GM18511 (cell line): ENCODE measurements around the gene OBP2A.
"Not testable (repeated sequence)": the region's sequence is repeated elsewhere in the genome, so short reads cannot be mapped to it uniquely, and the experiment has no call there.

Experiments used
- ATAC-seq: cut with Tn5 transposase; IDR thresholded peaks from one replicate; pipeline ENCODE4 v1.9.1; 2021; ENCODE audit warnings: mild to moderate bottlenecking, moderate library complexity; ENCODE audit not compliant: unreplicated experiment

The OBP2A gene, protein sequence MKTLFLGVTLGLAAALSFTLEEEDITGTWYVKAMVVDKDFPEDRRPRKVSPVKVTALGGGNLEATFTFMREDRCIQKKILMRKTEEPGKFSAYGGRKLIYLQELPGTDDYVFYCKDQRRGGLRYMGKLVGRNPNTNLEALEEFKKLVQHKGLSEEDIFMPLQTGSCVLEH

DNA sequence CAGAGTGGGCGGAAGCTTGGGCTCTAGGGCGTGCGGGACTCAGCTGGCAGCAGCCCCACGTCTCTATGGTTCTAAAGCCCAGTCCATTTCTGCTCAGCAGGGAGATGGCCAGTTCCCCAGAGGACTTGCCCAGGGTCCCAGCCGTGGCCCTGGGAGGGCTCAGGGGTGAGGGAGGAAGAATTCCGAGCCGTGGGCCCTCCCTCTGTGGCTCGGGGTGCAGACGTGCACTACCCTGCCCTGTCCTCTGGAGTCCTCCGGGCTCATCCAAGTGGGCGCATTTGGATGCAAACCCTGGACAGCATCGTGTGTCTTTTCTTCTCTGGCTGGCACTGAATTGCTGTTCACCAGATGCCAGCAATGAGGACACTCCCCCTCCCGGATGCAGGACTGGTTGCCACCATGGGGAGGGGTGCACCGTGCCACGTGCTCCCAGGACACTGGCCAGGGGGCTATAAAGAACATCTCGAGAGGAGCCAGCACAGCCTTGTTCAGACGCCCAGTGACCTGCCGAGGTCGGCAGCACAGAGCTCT lies at the start of gene OBP2A:
Gene OBP2A (plus strand): TSS at position 481 of the 531 bp plus-strand sequence. CDS start 55 bp downstream, outside the sequence.
- ATAC-seq, result not testable (repeated sequence)

DNA sequence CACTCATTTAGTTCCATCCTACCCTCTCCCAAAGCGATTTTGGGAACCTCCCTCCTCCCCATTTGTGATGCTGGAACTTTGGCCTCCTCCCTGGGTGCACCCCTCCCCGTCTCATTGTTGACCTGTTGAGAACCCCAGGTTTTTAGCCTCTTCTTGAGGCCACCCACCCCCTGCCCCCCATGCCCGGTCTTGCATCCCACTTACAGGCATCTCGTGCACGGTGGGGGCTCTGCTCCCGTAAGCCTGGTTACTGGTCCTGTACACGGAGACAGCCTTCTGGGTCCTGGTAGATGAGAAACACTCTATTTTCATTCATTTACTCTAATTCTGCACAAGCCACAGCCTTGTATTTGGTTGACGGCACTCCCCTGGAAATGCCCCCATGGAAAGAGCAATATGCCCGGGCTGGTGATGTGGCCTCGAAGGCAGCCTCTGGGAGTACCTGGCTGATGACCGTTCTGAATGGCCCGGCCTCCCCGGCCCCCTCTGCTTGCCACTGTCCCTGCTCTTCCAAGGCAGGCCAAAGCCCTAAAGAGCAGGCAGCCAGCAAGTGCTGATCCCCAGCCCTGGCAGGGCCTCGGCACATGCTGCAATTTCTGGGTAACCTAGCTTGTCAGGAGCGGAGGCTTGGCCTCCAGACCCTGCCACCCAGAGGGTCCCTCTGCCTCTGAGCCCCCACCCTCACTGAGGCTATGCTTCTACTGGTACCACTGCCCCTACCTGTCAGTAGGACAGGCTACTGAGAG lies 47.4 kb upstream of the OBP2A start:
- no peak for ATAC-seq

DNA sequence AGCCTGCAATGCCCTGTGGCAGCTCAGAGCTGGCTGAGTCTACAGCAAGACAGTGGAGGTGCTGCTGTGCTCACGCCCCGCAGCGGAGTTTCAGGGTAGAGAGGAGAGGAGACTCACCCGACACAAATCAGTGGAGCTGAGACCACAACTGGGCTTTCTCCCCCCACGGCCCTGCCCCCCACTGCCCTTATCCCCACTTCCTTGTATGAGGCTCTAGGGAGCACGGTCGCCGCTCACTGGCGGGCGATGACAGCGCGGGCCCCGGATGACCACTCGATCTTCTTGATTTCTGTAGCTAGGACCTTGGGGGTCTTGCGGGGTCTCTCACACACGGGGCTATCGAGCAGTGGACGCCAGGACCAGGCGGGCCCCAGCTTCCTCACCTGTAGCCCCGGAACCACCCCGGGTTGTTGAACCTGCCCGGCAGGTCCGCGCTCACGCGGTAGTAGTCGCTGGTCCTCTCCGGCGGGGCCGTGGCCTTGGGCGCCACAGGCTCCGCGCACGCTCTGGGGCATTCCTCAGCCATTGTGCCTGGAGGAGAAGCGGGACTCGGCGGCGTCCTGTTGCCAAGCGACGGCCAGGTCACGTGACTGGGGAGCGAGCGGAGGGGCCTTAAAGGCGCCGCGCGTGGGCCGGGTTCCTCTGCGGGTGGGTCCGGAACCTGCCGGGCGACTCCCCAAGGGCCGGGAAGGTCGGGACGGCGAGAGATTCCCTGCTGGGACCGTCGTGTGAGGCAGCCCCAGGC lies 46.4 kb upstream of the OBP2A start:
- ATAC-seq, result peak; percentile 64

DNA sequence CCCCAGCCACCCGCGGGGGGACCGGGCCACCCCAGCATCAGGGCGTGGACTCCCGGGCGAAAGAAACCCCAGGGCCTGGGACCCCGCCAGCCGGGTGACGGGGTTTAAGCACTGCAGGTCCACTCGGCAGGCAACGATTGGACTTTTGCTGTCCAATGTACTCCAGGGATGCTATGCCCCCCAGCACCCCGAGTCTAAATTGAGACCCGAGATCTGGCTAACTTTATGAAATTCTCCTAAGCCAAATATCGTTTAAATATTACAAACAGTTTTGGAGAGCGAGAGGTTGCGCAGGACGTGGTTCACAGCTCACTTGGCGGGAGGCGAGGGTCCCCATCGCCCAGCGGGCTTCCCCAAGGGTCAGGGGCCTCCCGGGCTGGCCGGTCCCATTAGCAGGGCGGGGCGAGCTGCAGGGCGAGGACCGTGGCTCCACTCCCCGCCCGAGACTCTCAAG lies 45.8 kb upstream of the OBP2A start:
- ATAC-seq, result peak; percentile 15

DNA sequence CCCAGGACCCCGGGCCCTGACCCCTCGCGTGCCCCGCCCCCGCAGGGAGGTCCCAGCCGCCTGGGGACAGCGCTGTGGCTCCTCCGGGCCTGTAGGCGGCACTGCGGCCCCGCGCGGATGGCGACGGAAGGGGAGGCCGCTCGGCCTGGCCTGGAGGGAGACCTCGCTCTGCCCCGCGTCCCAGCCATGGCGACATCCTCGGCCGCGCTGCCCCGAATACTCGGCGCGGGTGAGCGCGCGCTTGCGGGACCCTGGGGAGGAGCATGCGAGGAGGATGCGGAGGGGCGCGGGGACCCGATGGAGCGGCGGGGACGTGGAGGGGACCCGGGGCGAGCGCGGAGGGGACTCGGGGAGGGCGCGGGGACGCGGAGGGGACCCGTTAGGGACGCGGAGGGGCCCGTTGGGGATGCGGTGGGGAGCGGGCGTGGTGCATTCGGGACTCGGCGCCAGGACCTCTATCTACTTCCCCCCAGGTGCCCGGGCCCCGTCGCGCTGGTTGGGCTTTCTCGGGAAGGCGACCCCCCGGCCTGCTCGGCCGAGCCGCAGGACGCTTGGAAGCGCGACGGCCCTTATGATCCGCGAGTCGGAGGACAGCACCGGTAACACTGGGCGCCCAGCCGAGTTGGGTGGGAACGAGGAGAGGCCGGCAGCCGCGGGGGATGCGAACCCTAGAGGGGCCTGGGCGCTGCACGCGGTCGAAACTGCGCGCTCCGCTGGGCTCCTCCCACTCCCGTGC lies 45.2 kb upstream of the OBP2A start, which contains the start of gene MRPS2:
Gene MRPS2 (plus strand): TSS at position 158 of the 736 bp plus-strand sequence. CDS start 29 bp downstream, at position 187.
- ATAC-seq, result peak; percentile 87

DNA sequence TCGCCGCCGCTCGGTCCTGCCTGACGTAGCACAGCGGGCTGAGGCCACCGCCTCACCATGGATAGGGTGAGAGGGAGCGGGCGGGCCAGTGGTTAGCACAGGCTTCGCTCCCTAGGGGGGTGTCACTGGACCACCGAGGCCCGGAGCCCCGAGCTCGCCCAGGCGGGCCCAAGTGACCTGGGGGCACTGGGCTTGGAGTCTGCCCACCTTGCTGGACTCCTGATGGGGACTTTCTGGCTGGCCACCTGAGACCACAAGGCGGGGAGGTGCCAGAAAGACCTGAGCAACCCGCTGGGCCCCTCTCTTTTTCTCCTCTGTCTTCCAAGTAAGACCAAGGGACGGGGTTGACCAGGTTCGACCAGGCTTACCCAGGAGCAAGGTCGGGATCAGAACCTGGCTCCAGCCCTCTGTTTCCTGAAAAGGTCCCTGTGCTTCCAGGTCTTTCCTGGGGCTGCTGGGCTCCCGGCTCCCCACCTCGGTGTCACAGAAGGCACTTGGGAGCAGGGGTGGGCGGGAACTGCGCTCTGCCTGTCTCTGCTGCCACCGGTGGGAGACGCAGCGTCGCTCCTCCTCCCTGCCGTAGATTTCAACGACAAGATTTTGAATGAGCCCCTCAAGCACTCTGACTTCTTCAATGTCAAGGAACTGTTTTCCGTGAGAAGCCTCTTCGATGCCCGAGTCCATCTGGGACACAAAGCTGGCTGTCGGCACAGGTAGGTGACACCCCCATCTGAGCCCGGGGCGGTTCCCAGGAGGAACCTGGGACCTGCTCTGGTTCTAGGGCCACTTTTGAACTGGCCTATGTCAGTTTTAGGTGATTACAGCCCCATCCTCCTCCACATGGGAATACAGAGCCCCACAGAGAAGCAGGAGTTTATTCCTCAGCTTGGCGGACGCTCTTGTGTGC lies 44.4 kb upstream of the OBP2A start:
- ATAC-seq, result no peak

DNA sequence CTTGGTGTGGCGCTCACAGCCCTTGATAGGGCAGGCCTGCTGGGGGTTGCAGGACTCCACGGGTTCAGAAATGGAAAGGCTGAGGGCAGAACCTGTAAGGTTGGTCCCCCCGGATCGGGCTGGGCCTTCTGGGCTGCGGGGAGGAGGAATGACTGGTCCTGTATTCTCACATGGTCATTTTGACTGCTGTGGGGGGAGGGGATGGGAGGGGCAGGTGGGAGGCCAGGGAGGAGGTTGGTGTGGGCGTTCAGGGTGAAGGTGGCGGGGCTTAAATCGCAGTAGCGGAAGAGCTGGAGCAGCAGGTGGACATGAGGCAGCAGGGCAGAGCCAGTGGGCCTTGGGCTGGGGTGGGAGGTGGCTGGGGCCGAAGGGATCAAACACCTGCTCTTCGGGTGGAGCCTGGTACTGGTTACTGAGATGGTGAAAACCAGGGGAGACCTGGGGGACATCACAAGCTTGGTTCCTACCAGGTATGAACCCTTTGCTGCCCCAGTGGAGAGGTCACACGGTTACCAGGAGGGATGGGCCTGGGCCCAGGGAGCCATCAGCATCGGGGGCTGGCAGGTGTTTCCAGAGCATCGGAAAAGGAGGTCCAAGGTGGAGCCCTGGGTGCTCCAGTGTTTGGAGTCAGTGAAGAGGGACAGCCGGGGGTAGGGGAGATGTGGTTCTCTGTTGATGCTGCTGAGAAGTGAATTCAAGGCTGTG lies 43.6 kb upstream of the OBP2A start:
- ATAC-seq, result no peak

DNA sequence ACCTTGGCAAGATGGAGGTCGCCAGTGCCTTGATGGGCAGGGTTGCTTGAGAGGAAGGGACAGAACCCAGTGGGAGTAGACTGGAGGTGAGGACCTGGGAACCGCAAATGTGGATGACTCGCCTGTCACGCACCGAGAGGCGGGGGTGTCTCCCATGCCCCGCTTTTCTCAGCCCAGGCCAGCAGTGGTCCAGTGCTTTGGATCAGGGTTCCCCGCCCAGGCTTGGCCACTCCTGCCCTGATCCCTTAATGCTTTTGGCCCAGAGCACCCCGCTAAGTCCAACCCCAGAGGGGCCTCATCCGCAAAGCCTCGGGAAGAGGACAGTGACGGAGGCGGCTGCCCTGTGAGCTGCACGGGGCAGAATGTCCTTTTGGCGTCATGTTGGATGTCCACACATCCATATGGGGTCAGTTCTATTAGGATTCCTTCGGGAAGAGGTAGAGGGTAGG lies 43.0 kb upstream of the OBP2A start:
- no peak for ATAC-seq

DNA sequence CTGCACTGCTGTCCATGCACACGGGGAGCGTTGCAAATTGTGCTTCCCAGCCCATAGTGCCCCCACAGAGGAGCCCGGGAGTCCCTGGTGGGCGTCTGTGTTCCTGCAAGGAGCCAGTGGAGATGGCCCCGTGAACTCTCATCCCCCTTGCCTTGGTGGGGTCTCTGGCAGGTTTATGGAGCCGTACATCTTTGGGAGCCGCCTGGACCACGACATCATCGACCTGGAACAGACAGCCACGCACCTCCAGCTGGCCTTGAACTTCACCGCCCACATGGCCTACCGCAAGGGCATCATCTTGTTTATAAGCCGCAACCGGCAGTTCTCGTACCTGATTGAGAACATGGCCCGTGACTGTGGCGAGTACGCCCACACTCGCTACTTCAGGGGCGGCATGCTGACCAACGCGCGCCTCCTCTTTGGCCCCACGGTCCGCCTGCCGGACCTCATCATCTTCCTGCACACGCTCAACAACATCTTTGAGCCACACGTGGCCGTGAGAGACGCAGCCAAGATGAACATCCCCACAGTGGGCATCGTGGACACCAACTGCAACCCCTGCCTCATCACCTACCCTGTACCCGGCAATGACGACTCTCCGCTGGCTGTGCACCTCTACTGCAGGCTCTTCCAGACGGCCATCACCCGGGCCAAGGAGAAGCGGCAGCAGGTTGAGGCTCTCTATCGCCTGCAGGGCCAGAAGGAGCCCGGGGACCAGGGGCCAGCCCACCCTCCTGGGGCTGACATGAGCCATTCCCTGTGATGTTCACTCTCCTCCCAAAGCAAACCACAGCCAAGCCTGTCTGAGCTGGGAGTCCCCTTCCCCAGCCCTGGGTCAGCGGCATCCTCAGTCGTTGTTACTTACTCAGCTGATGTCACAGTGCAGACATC lies 42.3 kb upstream of the OBP2A start:
- ATAC-seq, result no peak

DNA sequence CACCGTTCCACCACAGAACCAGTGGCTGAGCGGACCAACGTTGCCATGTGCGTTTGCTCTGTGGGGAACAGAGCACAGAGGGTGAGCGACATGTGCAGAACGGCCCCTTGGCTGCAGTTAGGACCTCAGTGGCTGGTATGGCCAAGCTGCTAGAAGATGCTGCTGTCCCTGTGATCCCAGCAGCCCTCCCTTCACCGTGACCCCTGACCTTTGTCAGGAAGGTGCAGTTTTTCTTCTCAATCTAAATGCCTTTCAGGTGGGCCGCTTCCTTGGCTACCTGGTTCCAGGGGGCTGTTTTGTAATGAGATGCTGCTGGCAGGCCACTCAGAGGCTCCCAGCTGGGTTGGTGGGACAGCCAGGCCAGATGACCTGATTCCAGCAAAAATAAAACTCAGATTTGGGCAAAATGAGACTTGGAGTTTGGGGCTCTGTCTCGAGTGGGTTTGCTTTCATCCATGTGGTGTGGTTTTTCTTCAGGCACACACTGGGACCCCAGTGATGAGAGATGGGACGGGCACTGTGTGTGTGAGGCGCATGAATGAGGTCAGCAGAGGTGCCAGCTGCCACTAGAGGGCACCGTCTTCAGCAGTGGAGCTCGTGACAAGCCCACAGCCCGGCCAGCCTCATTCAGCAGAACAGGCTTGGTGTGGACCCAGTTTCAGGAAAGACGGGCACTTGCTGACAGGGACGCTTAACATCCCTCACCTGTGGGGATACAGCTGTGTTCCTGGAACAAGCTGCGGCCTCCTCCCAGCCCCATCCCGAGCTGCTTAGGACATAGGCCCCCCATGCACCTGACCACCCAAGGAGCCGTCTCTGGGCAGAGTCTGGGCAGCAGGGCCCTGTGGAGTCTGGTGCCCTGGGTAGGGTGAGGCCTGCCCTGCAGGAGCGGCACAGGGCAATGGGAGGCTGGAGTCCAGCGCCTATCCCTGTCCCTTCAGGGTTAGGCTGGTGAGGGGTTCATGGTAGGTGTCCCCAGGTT lies 41.4 kb upstream of the OBP2A start:
- ATAC-seq, result no peak

DNA sequence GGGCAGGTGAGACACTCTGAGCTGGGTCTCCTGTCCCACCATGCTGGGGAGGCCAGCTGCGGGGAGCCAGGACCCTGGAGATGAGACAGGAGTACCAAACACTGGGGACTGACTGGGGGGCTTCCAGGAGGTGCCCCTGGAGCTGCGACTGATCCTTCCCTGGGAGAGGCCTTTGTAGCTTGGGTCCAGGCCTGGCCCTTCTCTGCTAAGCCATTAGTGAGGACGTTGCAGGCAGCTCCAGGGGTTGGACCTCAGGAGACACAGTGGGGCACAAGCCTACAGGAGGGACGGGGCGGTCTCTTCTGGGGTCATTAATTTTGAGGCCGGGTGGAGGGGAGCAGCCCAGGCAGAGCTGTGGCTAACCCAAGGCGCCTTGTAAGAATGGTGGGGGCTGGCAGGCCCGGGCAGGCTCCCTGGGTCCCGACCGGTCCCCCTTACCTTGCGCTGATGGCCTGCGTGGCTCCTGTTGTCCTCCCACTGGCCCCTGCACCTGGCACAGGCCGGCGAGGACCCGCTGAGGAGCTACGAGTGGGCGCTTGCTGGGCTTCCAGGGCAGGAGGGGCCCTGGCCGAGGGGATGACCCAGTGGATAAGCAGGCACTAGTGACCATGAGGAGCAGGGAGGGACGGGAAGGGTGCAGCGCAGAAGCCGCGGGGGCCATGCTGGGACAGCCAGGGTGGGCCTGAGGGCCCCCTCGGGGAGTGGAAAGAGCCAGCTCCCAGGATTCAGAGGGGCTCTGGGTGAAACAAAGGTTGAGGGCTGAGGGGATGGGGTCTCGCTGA lies 40.3 kb upstream of the OBP2A start:
- ATAC-seq, result no peak

DNA sequence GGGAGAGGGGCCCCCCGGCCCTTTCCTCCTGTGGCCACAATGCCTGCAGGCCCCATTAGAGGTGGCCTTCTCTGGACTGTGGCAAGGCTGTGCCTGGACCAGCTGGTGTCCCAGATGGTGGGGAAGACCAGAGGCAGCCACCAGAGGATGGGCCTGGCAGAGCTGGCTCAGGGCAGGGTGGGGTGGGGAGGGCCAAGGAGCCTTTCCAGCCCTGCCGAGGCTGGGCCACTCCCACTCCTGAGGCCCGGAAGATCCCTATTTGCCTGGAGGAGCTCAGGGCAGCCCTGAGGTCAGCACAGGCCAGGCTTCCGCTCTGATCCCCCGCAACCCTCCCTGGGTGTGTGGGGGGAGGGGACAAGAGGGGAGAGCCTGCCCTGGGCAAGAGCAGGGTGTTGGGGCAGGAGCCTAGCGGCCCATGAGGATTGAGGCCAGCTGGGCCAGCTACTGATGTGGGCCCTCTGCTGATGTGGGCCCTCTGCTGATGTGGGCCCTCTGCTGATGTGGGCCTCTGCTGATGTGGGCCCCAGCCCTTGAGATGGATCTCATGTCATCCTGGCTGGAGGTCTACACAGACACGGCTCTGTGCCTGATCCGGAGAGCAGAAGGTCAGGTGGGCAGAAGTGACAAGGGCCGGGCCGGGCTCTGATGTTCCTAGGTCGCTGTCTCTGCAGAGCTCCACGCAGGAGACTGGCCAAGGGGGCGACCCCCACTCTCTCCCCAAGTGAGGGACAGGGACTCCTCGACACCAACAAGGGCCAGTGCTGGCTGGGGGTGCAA lies 39.4 kb upstream of the OBP2A start:
- no peak for ATAC-seq

DNA sequence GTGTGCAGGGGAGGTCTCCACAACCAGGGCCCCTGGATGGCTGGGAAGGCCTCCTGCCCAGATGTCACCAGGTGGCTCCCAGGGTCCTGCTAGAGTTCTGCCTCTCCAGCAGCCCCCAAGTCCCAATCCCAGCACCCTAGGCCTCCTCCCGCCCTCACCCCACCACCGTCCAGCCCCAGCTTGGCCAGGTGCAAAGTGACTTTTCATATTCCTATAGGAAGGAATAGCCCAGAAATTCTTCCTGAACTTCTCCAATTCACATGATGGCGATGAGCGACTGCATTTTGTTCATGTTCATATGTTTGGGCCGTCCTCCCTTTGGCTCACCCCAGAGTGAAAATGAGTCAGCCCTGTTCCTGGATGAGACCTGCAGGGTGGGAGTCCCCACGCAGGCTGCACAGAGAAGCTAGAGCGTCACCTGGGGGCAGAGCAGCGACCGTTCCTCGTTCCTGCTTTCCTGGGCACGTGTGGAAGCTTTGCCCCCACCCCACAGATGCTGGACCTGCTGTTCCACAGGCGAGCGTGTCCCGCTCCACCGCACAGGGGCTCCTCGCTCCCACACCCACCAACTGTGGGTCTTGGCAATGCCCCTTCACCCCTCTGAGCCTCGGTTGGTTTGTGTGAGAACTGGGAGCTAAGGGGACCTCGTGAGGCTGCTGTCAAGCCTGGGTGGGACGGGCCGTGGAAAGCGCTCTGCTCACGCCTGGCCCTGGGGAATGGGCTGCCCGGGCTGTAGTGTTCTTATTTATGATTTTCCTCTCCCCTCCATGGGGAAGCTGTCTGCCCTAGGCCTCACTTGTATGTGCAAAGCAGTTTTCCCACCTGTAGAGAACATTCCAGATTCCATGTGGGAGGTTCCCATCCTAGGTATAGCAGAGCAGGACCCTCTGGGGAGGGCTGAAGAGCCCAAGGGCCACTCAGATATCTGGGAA lies 38.6 kb upstream of the OBP2A start:
- ATAC-seq, result no peak

DNA sequence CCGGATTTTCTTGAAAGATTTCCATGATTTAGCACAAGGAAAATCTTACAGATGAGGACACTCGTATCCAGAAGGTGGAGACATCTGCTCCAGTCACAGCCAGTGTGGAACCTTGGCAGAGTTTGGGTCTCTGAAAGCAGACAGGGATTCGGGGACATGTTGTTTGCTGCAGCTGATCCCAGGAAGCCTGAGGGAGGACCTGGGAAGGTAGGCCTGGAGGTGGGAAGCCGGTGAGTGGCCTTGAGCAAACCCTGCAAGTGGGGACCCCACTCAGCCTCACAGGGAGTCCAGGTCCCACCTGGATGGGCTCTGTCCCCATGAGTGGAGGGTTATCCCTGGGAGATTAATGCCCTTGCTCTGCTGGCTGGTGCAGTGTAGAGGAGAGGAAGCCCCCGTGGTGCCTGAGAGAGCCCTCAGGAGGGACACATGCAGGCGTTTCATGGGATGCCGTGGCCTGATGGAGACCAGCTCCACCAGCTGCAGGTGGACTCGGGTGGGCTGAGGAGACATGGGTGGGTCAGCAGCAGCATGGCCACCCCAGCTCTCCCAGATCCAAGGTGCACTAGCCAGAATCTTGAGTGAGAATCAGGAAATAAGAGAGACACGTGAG lies 37.6 kb upstream of the OBP2A start:
- no peak for ATAC-seq
